CD14-positive monocyte (primary cell): ENCODE data around the gene RNF175. TPM values are rescaled to one million over a fixed set of nuclear protein-coding genes. Genes with fewer than 3 reads are reported as not detected.

Experiments
- DNase-seq, 3 donors: peaks; one replicate each; pipeline ENCODE4 v3.0.0-alpha.2; 2011 to 2022
- H2AFZ ChIP-seq: 2 replicates; pipeline ENCODE4 v1.6.0; 2012; ENCODE audit warnings: mild to moderate bottlenecking, low read depth, low read length, inconsistent platforms; ENCODE audit not compliant: insufficient read depth, poor library complexity, severe bottlenecking
- H3K27ac ChIP-seq, 2 donors: 1 replicate in 1 of 2; 2 replicates in 1 of 2; pipeline ENCODE4 v1.5.1; 2012 to 2013; ENCODE audit warnings: low read length in 2 of 2, control low read depth in 1 of 2, inconsistent platforms in 1 of 2, low read depth in 1 of 2, mild to moderate bottlenecking in 1 of 2
- H3K27me3 ChIP-seq, 2 donors: one replicate each; pipeline versions ENCODE4 v1.6.0 to v1.6.1; 2011 to 2013; ENCODE audit warnings: low read length in 2 of 2; ENCODE audit not compliant: control insufficient read depth in 2 of 2, insufficient read depth in 2 of 2
- H3K36me3 ChIP-seq, 2 donors: replicated peaks in 1 of 2; 1 replicate in 1 of 2; 2 replicates in 1 of 2; pipeline versions ENCODE4 v1.5.1 to v1.6.1; 2012 to 2013; ENCODE audit warnings: low read length in 2 of 2, control low read depth in 1 of 2, inconsistent platforms in 1 of 2, mild to moderate bottlenecking in 1 of 2; ENCODE audit not compliant: insufficient read depth in 2 of 2, control insufficient read depth in 1 of 2
- H3K4me1 ChIP-seq, 2 donors: 1 replicate in 1 of 2; 2 replicates in 1 of 2; pipeline versions ENCODE4 v1.5.1 to v1.6.1; 2012 to 2013; ENCODE audit warnings: low read length in 2 of 2, control low read depth in 1 of 2, inconsistent platforms in 1 of 2, mild to moderate bottlenecking in 1 of 2, moderate library complexity in 1 of 2; ENCODE audit not compliant: insufficient read depth in 2 of 2, control insufficient read depth in 1 of 2
- H3K4me2 ChIP-seq: replicated peaks from 2 replicates; pipeline ENCODE3; 2012; ENCODE audit warnings: low read length, moderate library complexity, mild to moderate bottlenecking; ENCODE audit not compliant: poor library complexity, severe bottlenecking; ENCODE audit errors: extremely low read depth
- H3K4me3 ChIP-seq, 3 experiments: fragments of 200-600 bp in 1 of 3; sonication (generic) in 1 of 3; replicated peaks in 1 of 3; 1 replicate in 2 of 3; 2 replicates in 1 of 3; pipeline ENCODE4 v1.5.1; 2011 to 2013; ENCODE audit warnings: low read length in 3 of 3, mild to moderate bottlenecking in 3 of 3, control low read depth in 2 of 3, low read depth in 2 of 3, inconsistent platforms in 1 of 3, moderate library complexity in 1 of 3
- H3K79me2 ChIP-seq: 2 replicates; pipeline ENCODE4 v1.6.0; 2012; ENCODE audit warnings: mild to moderate bottlenecking, control low read depth, inconsistent platforms, low read length, moderate library complexity; ENCODE audit not compliant: insufficient read depth
- H3K9ac ChIP-seq: 2 replicates; pipeline ENCODE4 v1.6.0; 2017; ENCODE audit warnings: low read length, mild to moderate bottlenecking; ENCODE audit not compliant: insufficient read depth, poor library complexity, severe bottlenecking
- H3K9me3 ChIP-seq, 2 donors: replicated peaks in 1 of 2; 1 replicate in 1 of 2; 2 replicates in 1 of 2; pipeline versions ENCODE4 v1.5.1 to v1.6.1; 2012 to 2013; ENCODE audit warnings: low read length in 2 of 2, control low read depth in 1 of 2; ENCODE audit not compliant: control insufficient read depth in 1 of 2, insufficient read depth in 1 of 2
- H4K20me1 ChIP-seq: 2 replicates; pipeline ENCODE4 v1.6.0; 2012; ENCODE audit warnings: mild to moderate bottlenecking, low read length, control low read depth, moderate library complexity; ENCODE audit not compliant: insufficient read depth
- H3K27ac Mint-ChIP-seq, 7 donors: one replicate each; pipeline ENCODE4 v1.8.0; 2020; ENCODE audit warnings: mild to moderate bottlenecking in 7 of 7, mixed read lengths in 7 of 7, moderate library complexity in 6 of 7, inconsistent platforms in 2 of 7
- H3K27me3 Mint-ChIP-seq, 3 donors: one replicate each; pipeline ENCODE4 v1.8.0; 2021 to 2022; ENCODE audit warnings: low read depth in 3 of 3, mild to moderate bottlenecking in 3 of 3, mixed read lengths in 3 of 3, moderate library complexity in 3 of 3, inconsistent platforms in 1 of 3
- H3K36me3 Mint-ChIP-seq, 2 donors: one replicate each; pipeline ENCODE4 v1.8.0; 2020; ENCODE audit warnings: mixed read lengths in 2 of 2, inconsistent platforms in 1 of 2, mild to moderate bottlenecking in 1 of 2
- H3K4me1 Mint-ChIP-seq: one replicate; pipeline ENCODE4 v1.8.0; 2020; ENCODE audit warnings: mild to moderate bottlenecking, mixed read lengths
- H3K4me3 Mint-ChIP-seq, 2 donors: one replicate each; pipeline ENCODE4 v1.8.0; 2020; ENCODE audit warnings: mild to moderate bottlenecking in 2 of 2, mixed read lengths in 2 of 2, moderate library complexity in 1 of 2
- H3K9me3 Mint-ChIP-seq, 7 donors: one replicate each; pipeline ENCODE4 v1.8.0; 2020 to 2022; ENCODE audit warnings: mixed read lengths in 7 of 7, mild to moderate bottlenecking in 6 of 7, moderate library complexity in 6 of 7, inconsistent platforms in 2 of 7
- CTCF ChIP-seq: fragments of 200-600 bp; IDR thresholded peaks from one replicate; pipeline ENCODE4 v1.8.0; 2022; ENCODE audit warnings: antibody characterized with exemption, mild to moderate bottlenecking
- WGBS: methylation state at CpG from one replicate; pipeline ENCODE4 v1.1.5; 2013; ENCODE audit warnings: missing lambda C conversion rate; ENCODE audit not compliant: insufficient coverage; 5-methylcytosine and 5-hydroxymethylcytosine counted together
- intact Hi-C, 2 donors: fragments of 100-400 bp; cut with micrococcal nuclease; formaldehyde crosslinking; loops; one replicate each; pipeline versions ENCODE4 v1.15.0 to v1.15.1; 2023
- polyA plus RNA-seq, 3 donors: library from polyadenylated mRNA; depleted of rRNA in 1 of 3; unstranded in 2 of 3; stranded (reverse) in 1 of 3; fragments of 300-500 nt in 2 of 3; fragments of >200 nt in 1 of 3; fragmentation: Illumina TruSeq in 2 of 3; gene quantifications; 1 replicate in 2 of 3; 2 replicates in 1 of 3; pipeline ENCODE4 v1.2.3, GENCODE V29; 2012 to 2021

RNF175 gene
- polyA plus RNA-seq, 3 donors = 0.36 to 0.91 (median 0.55) TPM

- H3K9me3 ChIP-seq = no peaks in the 10 kb centered on the region
- H3K4me1 Mint-ChIP-seq = peaks cover 8% of the 10 kb centered on the region
- DNase-seq = no peak
- H3K36me3 Mint-ChIP-seq = no peaks in the 10 kb centered on the region
- H4K20me1 ChIP-seq = no peaks in the 10 kb centered on the region
- no peak overlapping the region for H3K4me3 ChIP-seq
- H3K4me3 Mint-ChIP-seq = no peak overlapping the region
- H3K36me3 ChIP-seq = no peaks in the 10 kb centered on the region
- peaks cover 0 to 6% (median 3%) of the 10 kb centered on the region in 7 donors for H3K9me3 Mint-ChIP-seq
- intact Hi-C loops = no loop called here
- no peaks in the 10 kb centered on the region for H3K79me2 ChIP-seq
- TF ChIP-seq CTCF = no peak
- no peak overlapping the region for H3K27ac Mint-ChIP-seq
- peaks cover 0 to 5% of the 10 kb centered on the region in 2 donors for H3K4me1 ChIP-seq
- H3K27me3 ChIP-seq = peaks cover 6 to 8% of the 10 kb centered on the region in 2 donors
- H2AFZ ChIP-seq = no peak overlapping the region
- H3K27ac ChIP-seq = no peak overlapping the region
- WGBS = no CpG with 5 or more reads among the region's 2 CpGs
- peaks cover 8 to 31% (median 13%) of the 10 kb centered on the region in 3 donors for H3K27me3 Mint-ChIP-seq
- no peak overlapping the region for H3K4me2 ChIP-seq
- no peak overlapping the region for H3K9ac ChIP-seq
Measured at GRCh38 chr4:153773236-153773690, 13.4 kb upstream of the RNF175 start.

GRCh38 chr4:153771046-153771445 lies 11.2 kb upstream of the RNF175 start:
- H3K36me3 Mint-ChIP-seq = no peaks in the 10 kb centered on the region
- no peaks in the 10 kb centered on the region for H4K20me1 ChIP-seq
- no peak overlapping the region for H3K9ac ChIP-seq
- H2AFZ ChIP-seq = no peak overlapping the region
- peaks cover 2 to 3% of the 10 kb centered on the region in 2 donors for H3K27me3 ChIP-seq
- H3K27ac ChIP-seq = no peak overlapping the region
- no peak for DNase-seq
- no peak overlapping the region for H3K4me3 ChIP-seq
- no peaks in the 10 kb centered on the region for H3K36me3 ChIP-seq
- peaks cover 0 to 5% of the 10 kb centered on the region in 2 donors for H3K4me1 ChIP-seq
- H3K4me2 ChIP-seq = no peak overlapping the region
- H3K27ac Mint-ChIP-seq = no peak overlapping the region
- peaks cover 8% of the 10 kb centered on the region for H3K4me1 Mint-ChIP-seq
- TF ChIP-seq CTCF = no peak
- peak overlapping the region in 1 of 2 donors; percentile 49 for H3K4me3 Mint-ChIP-seq
- H3K9me3 ChIP-seq = no peaks in the 10 kb centered on the region
- H3K9me3 Mint-ChIP-seq = peaks cover 0 to 3% (median 2%) of the 10 kb centered on the region in 7 donors
- intact Hi-C loops = no loop called here
- no peaks in the 10 kb centered on the region for H3K79me2 ChIP-seq
- peaks cover 8 to 21% (median 18%) of the 10 kb centered on the region in 3 donors for H3K27me3 Mint-ChIP-seq
